Stimulated activated CD4-positive, alpha-beta T cell treated with anti-CD3 and anti-CD28 coated beads, Interleukin-4, amount 100 ng/mL, for 1 hour (primary cell): ENCODE data around the gene EBPL.
"Not testable (repeated sequence)": the region's sequence is repeated elsewhere in the genome, so short reads cannot be mapped to it uniquely, and the experiment has no call there.

Experiments
- DNase-seq: peaks from one replicate; pipeline ENCODE4 v3.0.0-alpha.2; 2020

EBPL gene

GRCh38 chr13:49632156-49632555 is 59.1 kb downstream of the EBPL start:
- DNase-seq = no peak

GRCh38 chr13:49630580-49630979 is 60.7 kb downstream of the EBPL start:
- DNase-seq = no peak

- DNase-seq = no peak
Observed at GRCh38 chr13:49629947-49630346, 61.3 kb downstream of the EBPL start.

- DNase-seq = no peak
Observed at GRCh38 chr13:49629196-49629938, 61.9 kb downstream of the EBPL start.

- peak; percentile 63 for DNase-seq
Observed at GRCh38 chr13:49627831-49628652, 63.2 kb downstream of the EBPL start, which contains the start of gene ARL11. TSS of gene ARL11 (plus strand) at chr13:49628507. CDS start at chr13:49630448, 1,941 bp downstream.

- no peak for DNase-seq
Observed at GRCh38 chr13:49625392-49626079, 65.8 kb downstream of the EBPL start.

- DNase-seq = no peak
Observed at GRCh38 chr13:49624229-49624628, 67.1 kb downstream of the EBPL start.

- no peak for DNase-seq
Observed at GRCh38 chr13:49622174-49622946, 68.9 kb downstream of the EBPL start.

- DNase-seq = no peak
Observed at GRCh38 chr13:49620170-49620621, 71.1 kb downstream of the EBPL start.

- DNase-seq = no peak
Observed at GRCh38 chr13:49616676-49617065, 74.6 kb downstream of the EBPL start.

GRCh38 chr13:49615836-49616675 is 75.2 kb downstream of the EBPL start:
- DNase-seq = no peak

- DNase-seq = not testable (repeated sequence)
Observed at GRCh38 chr13:49612042-49612441, 79.2 kb downstream of the EBPL start.
